Stomach (tissue), 9 donors: Measurements from ENCODE around the gene AP3B1. TPM values are rescaled to one million over a fixed set of nuclear protein-coding genes. Genes with fewer than 3 reads are reported as not detected.
A peak's percentile ranks its signal among the peaks of the same experiment; 100 is the strongest.

Experiments
- DNase-seq, 2 donors: peaks; one replicate each; pipeline versions ENCODE4 v3.0.0 to v3.0.0-alpha.2; 2013 to 2019
- H3K27ac ChIP-seq, 5 donors: fragments of 200-600 bp in 4 of 5; sonication (generic) in 4 of 5; one replicate each; pipeline ENCODE4 v1.5.1; 2013 to 2019; ENCODE audit warnings: mild to moderate bottlenecking in 1 of 5, moderate library complexity in 1 of 5
- H3K27me3 ChIP-seq, 3 donors: fragments of 200-600 bp; sonication (generic); one replicate each; pipeline ENCODE4 v1.5.1; 2017 to 2019; ENCODE audit warnings: mixed run types in 1 of 3
- H3K36me3 ChIP-seq, 4 donors: fragments of 200-600 bp; sonication (generic); 1 replicate in 3 of 4; 2 replicates in 1 of 4; pipeline ENCODE4 v1.5.1; 2016 to 2019
- H3K4me1 ChIP-seq, 4 donors: fragments of 200-600 bp; sonication (generic); one replicate each; pipeline ENCODE4 v1.5.1; 2016 to 2019
- H3K4me3 ChIP-seq, 4 donors: fragments of 200-600 bp; sonication (generic) in 3 of 4; one replicate each; pipeline ENCODE4 v1.5.1; 2016 to 2019; ENCODE audit warnings: mild to moderate bottlenecking in 1 of 4
- H3K9me3 ChIP-seq, 4 donors: fragments of 200-600 bp; sonication (generic); one replicate each; pipeline ENCODE4 v1.5.1; 2016 to 2019
- CTCF ChIP-seq, 7 experiments: fragments of 450-650 bp in 4 of 7; fragments of 200-600 bp in 3 of 7; sonication (generic) in 3 of 7; IDR thresholded peaks; one replicate each; pipeline ENCODE4 v1.5.1; 2016 to 2019; ENCODE audit warnings: antibody characterized with exemption in 7 of 7, control low read depth in 2 of 7, mild to moderate bottlenecking in 1 of 7
- EP300 ChIP-seq: sonication (generic); formaldehyde crosslinking; IDR thresholded peaks from one replicate; pipeline ENCODE4 v1.6.1; 2017; ENCODE audit warnings: antibody characterized with exemption
- POLR2A ChIP-seq, 4 donors: fragments of 450-650 bp; IDR thresholded peaks; one replicate each; pipeline ENCODE4 v1.6.1; 2016; ENCODE audit warnings: antibody characterized with exemption in 4 of 4, control low read depth in 2 of 4, mild to moderate bottlenecking in 1 of 4, moderate library complexity in 1 of 4
- POLR2AphosphoS5 ChIP-seq, 3 donors: sonication (generic); formaldehyde crosslinking; IDR thresholded peaks; one replicate each; pipeline ENCODE4 v1.6.1; 2016; ENCODE audit warnings: antibody characterized with exemption in 3 of 3
- WGBS, 5 donors: extraction: QIAGEN DNeasy Blood & Tissue Kit in 3 of 5; methylation state at CpG; one replicate each; pipeline versions ENCODE4 v1.1.5 to v1.1.7; 2013 to 2018; 5-methylcytosine and 5-hydroxymethylcytosine counted together
- intact Hi-C: fragments of 100-400 bp; cut with DNase I; formaldehyde crosslinking; loops from one replicate; pipeline ENCODE4 v1.15.1; 2023; ENCODE audit warnings: low total_unique reads
- polyA plus RNA-seq, 3 donors: library from polyadenylated mRNA; stranded (reverse); fragments of 200-250 nt; gene quantifications; one replicate each; pipeline ENCODE4 v1.2.3, GENCODE V29; 2013
- total RNA-seq, 5 donors: library from RNA; depleted of rRNA; stranded (reverse); fragments of >200 nt; gene quantifications; one replicate each; pipeline versions ENCODE4 v1.1.0 to v1.2.3, GENCODE V29; 2014 to 2016
- donor health status: healthy with polysubstance abuse.
- donor health status: Bipolar disorder and iron deficiency.
- donor health status: healthy.

The AP3B1 gene
- total and polyA plus RNA-seq, 8 donors: 15.2 to 81.0 (median 23.5) TPM

- TF ChIP-seq EP300 (no peak), CTCF (IDR thresholded peaks at IDR 0.05) (no peak), POLR2A (IDR thresholded peaks at IDR 0.05) (no peak)
- Histone ChIP-seq H3K27me3 (peaks cover 9 to 68% (median 36%) of the 10 kb centered on the region in 3 donors), H3K4me3 (peak overlapping the region; percentile 35 to 51 (median 37)), H3K36me3 (no peaks in the 10 kb centered on the region), H3K27ac (no peak overlapping the region), H3K9me3 (no peaks in the 10 kb centered on the region), H3K4me1 (peaks cover 15 to 21% (median 17%) of the 10 kb centered on the region in 4 donors)
- DNase-seq: no peak
- WGBS, 5 donors: 26 to 35% (median 27%) methylated on average over 16 of the region's 16 CpGs
- intact Hi-C loops: no loop called here
Measured at GRCh38 chr5:77971776-77972468, 322.6 kb downstream of the AP3B1 start.

- no peaks in the 10 kb centered on the region for H3K36me3 ChIP-seq
- no peak for DNase-seq
- intact Hi-C loops: no loop called here
- no peak overlapping the region for H3K4me3 ChIP-seq
- 70 to 80% (median 79%) methylated on average over 5 of the region's 5 CpGs for WGBS, 5 donors
- peaks cover 9 to 71% (median 36%) of the 10 kb centered on the region in 3 donors for H3K27me3 ChIP-seq
- H3K4me1 ChIP-seq: peaks cover 15 to 21% (median 17%) of the 10 kb centered on the region in 4 donors
- H3K27ac ChIP-seq: no peak overlapping the region
- no peaks in the 10 kb centered on the region for H3K9me3 ChIP-seq
- TF ChIP-seq EP300 (no peak), POLR2A (IDR thresholded peaks at IDR 0.05) (no peak), POLR2AphosphoS5 (IDR thresholded peaks at IDR 0.05) (no peak), CTCF (IDR thresholded peaks at IDR 0.05) (no peak)
Measured at GRCh38 chr5:77970891-77971290, 323.6 kb downstream of the AP3B1 start.

- no peaks in the 10 kb centered on the region for H3K4me1 ChIP-seq
- WGBS, 5 donors: 82 to 89% (median 84%) methylated on average over 4 of the region's 4 CpGs
- no peaks in the 10 kb centered on the region for H3K9me3 ChIP-seq
- peaks cover 0 to 45% (median 11%) of the 10 kb centered on the region in 3 donors for H3K27me3 ChIP-seq
- H3K4me3 ChIP-seq: no peak overlapping the region
- H3K36me3 ChIP-seq: no peaks in the 10 kb centered on the region
- TF ChIP-seq EP300 (no peak), CTCF (IDR thresholded peaks at IDR 0.05) (no peak), POLR2AphosphoS5 (IDR thresholded peaks at IDR 0.05) (no peak), POLR2A (IDR thresholded peaks at IDR 0.05) (no peak)
- intact Hi-C loops: no loop called here
- no peak for DNase-seq
- H3K27ac ChIP-seq: no peak overlapping the region
Measured at GRCh38 chr5:77963795-77964194, 330.7 kb downstream of the AP3B1 start.

GRCh38 chr5:77960863-77961396, 333.6 kb downstream of the AP3B1 start:
- H3K27me3 ChIP-seq: peaks cover 0 to 56% (median 29%) of the 10 kb centered on the region in 3 donors
- TF ChIP-seq CTCF (IDR thresholded peaks at IDR 0.05) (no peak), EP300 (no peak), POLR2AphosphoS5 (IDR thresholded peaks at IDR 0.05) (no peak), POLR2A (IDR thresholded peaks at IDR 0.05) (no peak)
- H3K4me1 ChIP-seq: peaks cover 6 to 12% (median 9%) of the 10 kb centered on the region in 4 donors
- 49 to 71% (median 54%) methylated on average over 2 of the region's 2 CpGs for WGBS, 5 donors
- peaks cover 0 to 5% (median 0%) of the 10 kb centered on the region in 4 donors for H3K9me3 ChIP-seq
- intact Hi-C loops: no loop called here
- no peak overlapping the region for H3K4me3 ChIP-seq
- DNase-seq: no peak
- H3K27ac ChIP-seq: no peak overlapping the region
- H3K36me3 ChIP-seq: no peaks in the 10 kb centered on the region
